ENCODE results near the gene C1orf35. TPM values are rescaled to one million over a fixed set of nuclear protein-coding genes. Genes with fewer than 3 reads are reported as not detected.
A peak's percentile ranks its signal among the peaks of the same experiment; 100 is the strongest.

The C1orf35 gene
- total and polyA plus RNA-seq, 9 of the 15 experiments (the other 6 are each of a cell fraction or from before 2014, with no cell fraction given), result 3.2 to 48.7 (median 12.5) TPM

DNA sequence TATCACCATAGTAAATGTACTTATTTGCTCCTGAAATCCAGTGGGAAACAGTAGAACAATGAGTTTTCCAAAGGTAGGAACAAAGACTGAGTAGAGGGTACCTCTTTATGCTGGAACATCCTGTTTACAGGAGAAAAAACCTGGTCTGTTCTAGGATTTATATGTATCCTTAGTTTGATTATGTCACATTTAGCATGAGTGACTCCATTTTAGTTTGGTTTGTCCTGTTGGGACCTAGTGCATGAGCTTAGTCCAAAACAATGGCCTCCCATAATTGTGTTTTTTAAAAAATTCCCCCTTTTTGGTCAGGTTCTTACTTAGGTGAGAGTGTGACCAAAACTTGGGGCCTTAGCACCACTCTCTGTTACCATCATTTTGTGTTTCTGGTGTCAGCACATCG is 9.5 kb upstream of the C1orf35 start (continued):
- TF ChIP-seq PHTF2 (CRISPR knock-in tag; IDR thresholded peaks at IDR 0.05) (no peak), ZFP1 (CRISPR knock-in tag; IDR thresholded peaks at IDR 0.05) (no peak), SOX6 (IDR thresholded peaks at IDR 0.05) (no peak), MEF2D (tag; conservative IDR thresholded peaks at IDR 0.05; ENCODE audit: low read depth) (0 out of 2 replicates have a peak, but pooled peaks have one; percentile 40), KLF6 (CRISPR knock-in tag; IDR thresholded peaks at IDR 0.05; ENCODE audit: borderline replicate concordance) (0 out of 2 replicates have a peak, but pooled peaks have one; percentile 59), ZNF592 (IDR thresholded peaks at IDR 0.05) (peak; percentile 90), CEBPB (tag; IDR thresholded peaks at IDR 0.05) (no peak), NR4A1 (CRISPR knock-in tag; IDR thresholded peaks at IDR 0.05) (no peak), NR4A1 (tag; IDR thresholded peaks at IDR 0.05) (peak; percentile 83; the same call in 1 of the 2 replicates), PYGO2 (tag; IDR thresholded peaks at IDR 0.05) (0 out of 2 replicates have a peak, but pooled peaks have one; percentile 51), NELFE (IDR thresholded peaks at IDR 0.05; ENCODE audit: insufficient read depth, insufficient read length) (no peak), ZNF324 (CRISPR knock-in tag; IDR thresholded peaks at IDR 0.05) (no peak), PTRF (tag; IDR thresholded peaks at IDR 0.05) (peak; percentile 76), MCM5 (IDR thresholded peaks at IDR 0.05; ENCODE audit: low read depth) (no peak), ZNF3 (CRISPR knock-in tag; IDR thresholded peaks at IDR 0.05) (no peak), SUPT5H (IDR thresholded peaks at IDR 0.05) (no peak), STAT5B (CRISPR knock-in tag; IDR thresholded peaks at IDR 0.05) (no peak), ZNF583 (CRISPR knock-in tag; IDR thresholded peaks at IDR 0.05) (no peak)
- TF ChIP-seq, protein P1, sequence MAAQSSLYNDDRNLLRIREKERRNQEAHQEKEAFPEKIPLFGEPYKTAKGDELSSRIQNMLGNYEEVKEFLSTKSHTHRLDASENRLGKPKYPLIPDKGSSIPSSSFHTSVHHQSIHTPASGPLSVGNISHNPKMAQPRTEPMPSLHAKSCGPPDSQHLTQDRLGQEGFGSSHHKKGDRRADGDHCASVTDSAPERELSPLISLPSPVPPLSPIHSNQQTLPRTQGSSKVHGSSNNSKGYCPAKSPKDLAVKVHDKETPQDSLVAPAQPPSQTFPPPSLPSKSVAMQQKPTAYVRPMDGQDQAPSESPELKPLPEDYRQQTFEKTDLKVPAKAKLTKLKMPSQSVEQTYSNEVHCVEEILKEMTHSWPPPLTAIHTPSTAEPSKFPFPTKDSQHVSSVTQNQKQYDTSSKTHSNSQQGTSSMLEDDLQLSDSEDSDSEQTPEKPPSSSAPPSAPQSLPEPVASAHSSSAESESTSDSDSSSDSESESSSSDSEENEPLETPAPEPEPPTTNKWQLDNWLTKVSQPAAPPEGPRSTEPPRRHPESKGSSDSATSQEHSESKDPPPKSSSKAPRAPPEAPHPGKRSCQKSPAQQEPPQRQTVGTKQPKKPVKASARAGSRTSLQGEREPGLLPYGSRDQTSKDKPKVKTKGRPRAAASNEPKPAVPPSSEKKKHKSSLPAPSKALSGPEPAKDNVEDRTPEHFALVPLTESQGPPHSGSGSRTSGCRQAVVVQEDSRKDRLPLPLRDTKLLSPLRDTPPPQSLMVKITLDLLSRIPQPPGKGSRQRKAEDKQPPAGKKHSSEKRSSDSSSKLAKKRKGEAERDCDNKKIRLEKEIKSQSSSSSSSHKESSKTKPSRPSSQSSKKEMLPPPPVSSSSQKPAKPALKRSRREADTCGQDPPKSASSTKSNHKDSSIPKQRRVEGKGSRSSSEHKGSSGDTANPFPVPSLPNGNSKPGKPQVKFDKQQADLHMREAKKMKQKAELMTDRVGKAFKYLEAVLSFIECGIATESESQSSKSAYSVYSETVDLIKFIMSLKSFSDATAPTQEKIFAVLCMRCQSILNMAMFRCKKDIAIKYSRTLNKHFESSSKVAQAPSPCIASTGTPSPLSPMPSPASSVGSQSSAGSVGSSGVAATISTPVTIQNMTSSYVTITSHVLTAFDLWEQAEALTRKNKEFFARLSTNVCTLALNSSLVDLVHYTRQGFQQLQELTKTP (IDR thresholded peaks at IDR 0.05; ENCODE audit: low read depth in 1 of 2, partially characterized antibody in 2 of 2), result no peak
- TF ChIP-seq, protein P2, sequence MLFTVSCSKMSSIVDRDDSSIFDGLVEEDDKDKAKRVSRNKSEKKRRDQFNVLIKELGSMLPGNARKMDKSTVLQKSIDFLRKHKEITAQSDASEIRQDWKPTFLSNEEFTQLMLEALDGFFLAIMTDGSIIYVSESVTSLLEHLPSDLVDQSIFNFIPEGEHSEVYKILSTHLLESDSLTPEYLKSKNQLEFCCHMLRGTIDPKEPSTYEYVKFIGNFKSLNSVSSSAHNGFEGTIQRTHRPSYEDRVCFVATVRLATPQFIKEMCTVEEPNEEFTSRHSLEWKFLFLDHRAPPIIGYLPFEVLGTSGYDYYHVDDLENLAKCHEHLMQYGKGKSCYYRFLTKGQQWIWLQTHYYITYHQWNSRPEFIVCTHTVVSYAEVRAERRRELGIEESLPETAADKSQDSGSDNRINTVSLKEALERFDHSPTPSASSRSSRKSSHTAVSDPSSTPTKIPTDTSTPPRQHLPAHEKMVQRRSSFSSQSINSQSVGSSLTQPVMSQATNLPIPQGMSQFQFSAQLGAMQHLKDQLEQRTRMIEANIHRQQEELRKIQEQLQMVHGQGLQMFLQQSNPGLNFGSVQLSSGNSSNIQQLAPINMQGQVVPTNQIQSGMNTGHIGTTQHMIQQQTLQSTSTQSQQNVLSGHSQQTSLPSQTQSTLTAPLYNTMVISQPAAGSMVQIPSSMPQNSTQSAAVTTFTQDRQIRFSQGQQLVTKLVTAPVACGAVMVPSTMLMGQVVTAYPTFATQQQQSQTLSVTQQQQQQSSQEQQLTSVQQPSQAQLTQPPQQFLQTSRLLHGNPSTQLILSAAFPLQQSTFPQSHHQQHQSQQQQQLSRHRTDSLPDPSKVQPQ (CRISPR knock-in tag; IDR thresholded peaks at IDR 0.05; ENCODE audit: borderline replicate concordance), result no peak
